OCI-LY1 (cell line): Measurements from ENCODE around the gene ZNF71.

Experiments used
- EZH2 ChIP-seq: fragments of 200-600 bp; sonication (generic), shearing (Covaris generic); IDR thresholded peaks from 2 replicates; pipeline ENCODE4 v1.8.0; 2017; ENCODE audit warnings: borderline replicate concordance, mixed run types, mild to moderate bottlenecking, antibody characterized with exemption, low read length, moderate library complexity, mixed read lengths
- TF ChIP-seq, protein P1 (sequence below): fragments of 200-600 bp; sonication (generic), shearing (Covaris generic); IDR thresholded peaks from 2 replicates; pipeline ENCODE4 v1.5.1; 2017; ENCODE audit warnings: mild to moderate bottlenecking, antibody characterized with exemption, low read length, moderate library complexity, mixed read lengths

DNA sequence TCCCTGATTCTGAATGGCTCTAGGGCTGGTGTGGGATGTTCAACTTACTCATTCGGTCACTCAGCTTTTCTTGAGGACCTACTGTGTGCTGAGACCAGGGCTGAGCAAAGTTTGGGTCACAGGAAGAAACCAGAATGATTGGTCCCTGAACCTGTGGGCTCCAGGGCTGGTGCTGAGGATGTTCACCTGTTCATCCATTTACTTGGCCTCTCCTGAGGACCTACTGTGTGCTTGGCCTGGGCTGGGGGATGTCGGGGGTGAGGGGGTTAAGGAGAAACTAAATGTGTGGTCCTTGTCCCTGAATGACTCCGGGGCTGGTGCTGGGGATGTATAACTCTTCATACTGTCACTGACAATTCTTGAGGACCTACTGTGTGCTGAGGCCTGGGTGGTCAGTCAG is 66.1 kb downstream of the ZNF71 start:
- no peak for TF ChIP-seq EZH2
- TF ChIP-seq, protein P1, sequence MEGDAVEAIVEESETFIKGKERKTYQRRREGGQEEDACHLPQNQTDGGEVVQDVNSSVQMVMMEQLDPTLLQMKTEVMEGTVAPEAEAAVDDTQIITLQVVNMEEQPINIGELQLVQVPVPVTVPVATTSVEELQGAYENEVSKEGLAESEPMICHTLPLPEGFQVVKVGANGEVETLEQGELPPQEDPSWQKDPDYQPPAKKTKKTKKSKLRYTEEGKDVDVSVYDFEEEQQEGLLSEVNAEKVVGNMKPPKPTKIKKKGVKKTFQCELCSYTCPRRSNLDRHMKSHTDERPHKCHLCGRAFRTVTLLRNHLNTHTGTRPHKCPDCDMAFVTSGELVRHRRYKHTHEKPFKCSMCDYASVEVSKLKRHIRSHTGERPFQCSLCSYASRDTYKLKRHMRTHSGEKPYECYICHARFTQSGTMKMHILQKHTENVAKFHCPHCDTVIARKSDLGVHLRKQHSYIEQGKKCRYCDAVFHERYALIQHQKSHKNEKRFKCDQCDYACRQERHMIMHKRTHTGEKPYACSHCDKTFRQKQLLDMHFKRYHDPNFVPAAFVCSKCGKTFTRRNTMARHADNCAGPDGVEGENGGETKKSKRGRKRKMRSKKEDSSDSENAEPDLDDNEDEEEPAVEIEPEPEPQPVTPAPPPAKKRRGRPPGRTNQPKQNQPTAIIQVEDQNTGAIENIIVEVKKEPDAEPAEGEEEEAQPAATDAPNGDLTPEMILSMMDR, result no peak
